ENCODE data around the gene ZFR2.

DNA sequence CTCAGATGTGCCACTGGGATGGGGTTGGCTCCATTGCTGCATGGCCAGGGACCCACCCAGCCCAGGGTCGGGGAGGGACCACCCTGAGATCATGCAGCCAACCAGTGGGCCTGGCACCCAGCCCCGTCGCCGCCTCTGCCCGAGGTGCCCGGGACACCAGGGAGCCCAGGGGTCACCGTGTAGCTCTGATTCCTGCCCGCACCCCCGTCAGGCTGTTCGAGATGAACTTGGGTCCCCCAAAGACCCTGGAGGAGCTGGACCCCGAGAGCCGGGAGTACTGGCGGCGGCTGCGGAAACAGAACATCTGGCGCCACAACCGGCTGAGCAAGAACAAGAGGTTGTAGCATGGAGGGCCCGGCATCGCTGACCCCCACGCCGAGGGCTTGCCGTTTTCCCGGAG is 101.8 kb downstream of the ZFR2 start:
- TF ChIP-seq, protein P1, sequence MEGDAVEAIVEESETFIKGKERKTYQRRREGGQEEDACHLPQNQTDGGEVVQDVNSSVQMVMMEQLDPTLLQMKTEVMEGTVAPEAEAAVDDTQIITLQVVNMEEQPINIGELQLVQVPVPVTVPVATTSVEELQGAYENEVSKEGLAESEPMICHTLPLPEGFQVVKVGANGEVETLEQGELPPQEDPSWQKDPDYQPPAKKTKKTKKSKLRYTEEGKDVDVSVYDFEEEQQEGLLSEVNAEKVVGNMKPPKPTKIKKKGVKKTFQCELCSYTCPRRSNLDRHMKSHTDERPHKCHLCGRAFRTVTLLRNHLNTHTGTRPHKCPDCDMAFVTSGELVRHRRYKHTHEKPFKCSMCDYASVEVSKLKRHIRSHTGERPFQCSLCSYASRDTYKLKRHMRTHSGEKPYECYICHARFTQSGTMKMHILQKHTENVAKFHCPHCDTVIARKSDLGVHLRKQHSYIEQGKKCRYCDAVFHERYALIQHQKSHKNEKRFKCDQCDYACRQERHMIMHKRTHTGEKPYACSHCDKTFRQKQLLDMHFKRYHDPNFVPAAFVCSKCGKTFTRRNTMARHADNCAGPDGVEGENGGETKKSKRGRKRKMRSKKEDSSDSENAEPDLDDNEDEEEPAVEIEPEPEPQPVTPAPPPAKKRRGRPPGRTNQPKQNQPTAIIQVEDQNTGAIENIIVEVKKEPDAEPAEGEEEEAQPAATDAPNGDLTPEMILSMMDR (IDR thresholded peaks at IDR 0.05) = no peak
- TF ChIP-seq POLR2AphosphoS5 (IDR thresholded peaks at IDR 0.05; ENCODE audit: insufficient read depth in 1 of 2, low read depth in 1 of 2) = no peak
- no peak for TF ChIP-seq POLR2A (IDR thresholded peaks at IDR 0.05)
